ENCODE measurements around the gene CCDC170.

CCDC170 gene

DNA sequence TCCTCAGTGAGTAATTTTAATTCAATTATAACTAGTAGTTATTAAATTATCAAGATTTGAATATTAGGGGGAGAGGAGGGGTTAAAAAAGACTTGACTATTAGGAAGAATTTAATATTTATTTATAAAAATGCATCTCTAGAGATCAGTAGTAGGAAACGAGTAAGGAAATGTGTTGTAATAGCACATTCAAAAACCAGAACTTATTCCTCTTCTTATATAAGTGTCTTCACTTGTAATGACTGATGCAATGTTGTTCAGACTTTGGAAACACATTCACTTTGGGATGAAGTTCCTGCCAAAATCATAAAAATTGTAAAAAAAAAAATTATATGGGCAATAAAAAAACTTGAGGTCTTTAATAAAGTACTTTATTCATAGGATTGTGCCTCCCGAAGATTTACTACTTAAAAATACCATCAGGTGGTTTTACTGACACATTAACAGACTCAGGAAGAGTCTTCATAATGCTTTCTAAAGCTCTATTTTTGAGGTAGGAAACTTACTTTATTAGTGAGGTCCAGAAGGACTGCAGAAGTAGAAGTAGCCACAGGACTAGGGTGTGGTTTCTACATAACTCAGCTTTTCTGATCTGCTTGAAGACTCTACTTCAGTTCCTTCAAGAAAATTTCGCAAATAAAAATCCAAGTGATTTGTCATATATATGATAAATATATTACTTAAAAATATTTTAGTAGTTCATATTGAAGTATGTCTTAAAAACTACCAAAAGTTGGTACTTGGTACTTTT, 59.8 kb downstream of the CCDC170 start:
- TF ChIP-seq, protein P1, sequence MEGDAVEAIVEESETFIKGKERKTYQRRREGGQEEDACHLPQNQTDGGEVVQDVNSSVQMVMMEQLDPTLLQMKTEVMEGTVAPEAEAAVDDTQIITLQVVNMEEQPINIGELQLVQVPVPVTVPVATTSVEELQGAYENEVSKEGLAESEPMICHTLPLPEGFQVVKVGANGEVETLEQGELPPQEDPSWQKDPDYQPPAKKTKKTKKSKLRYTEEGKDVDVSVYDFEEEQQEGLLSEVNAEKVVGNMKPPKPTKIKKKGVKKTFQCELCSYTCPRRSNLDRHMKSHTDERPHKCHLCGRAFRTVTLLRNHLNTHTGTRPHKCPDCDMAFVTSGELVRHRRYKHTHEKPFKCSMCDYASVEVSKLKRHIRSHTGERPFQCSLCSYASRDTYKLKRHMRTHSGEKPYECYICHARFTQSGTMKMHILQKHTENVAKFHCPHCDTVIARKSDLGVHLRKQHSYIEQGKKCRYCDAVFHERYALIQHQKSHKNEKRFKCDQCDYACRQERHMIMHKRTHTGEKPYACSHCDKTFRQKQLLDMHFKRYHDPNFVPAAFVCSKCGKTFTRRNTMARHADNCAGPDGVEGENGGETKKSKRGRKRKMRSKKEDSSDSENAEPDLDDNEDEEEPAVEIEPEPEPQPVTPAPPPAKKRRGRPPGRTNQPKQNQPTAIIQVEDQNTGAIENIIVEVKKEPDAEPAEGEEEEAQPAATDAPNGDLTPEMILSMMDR (IDR thresholded peaks at IDR 0.05): no peak

DNA sequence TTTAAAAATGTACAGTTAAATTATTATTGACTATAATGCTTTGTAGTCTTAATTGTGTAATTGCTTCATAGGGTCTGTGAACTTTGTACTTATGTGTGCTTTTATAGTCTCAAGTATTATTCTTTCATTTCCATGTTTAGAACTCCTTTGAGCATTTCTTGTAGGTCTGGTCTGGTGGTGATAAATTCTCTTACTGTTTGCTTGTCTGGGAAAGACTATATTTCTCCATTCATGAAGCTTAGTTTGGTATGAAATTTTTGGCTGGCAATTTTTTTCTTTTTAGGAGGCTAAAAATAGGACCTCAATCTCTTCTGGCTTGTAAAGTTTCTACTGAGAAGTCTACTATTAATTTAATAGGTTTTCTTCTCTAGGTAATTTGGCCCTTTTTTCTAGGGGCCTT, 67.4 kb downstream of the CCDC170 start:
- TF ChIP-seq, protein P1 (IDR thresholded peaks at IDR 0.05): no peak

DNA sequence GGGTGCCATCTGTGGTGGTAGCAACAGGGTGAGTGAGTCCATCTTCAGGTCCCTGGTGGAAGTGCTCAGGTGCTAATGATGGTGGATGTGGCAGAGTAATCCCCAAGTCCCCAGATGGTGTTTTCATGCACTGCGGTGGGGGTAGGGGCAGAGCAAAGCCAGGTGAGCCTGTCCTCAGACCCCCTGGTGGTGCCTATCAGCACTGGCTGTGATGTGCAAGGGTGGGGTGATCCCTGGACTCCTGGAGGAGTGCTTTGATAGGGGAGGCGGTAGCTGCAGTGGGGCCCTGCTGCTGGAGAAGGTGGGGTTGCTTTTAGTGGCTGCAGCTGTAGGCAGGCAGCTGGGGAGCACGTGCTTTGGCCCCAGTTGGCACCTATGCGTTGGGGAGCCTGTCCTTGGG, 70.8 kb downstream of the CCDC170 start:
- TF ChIP-seq, protein P1 (IDR thresholded peaks at IDR 0.05): no peak

DNA sequence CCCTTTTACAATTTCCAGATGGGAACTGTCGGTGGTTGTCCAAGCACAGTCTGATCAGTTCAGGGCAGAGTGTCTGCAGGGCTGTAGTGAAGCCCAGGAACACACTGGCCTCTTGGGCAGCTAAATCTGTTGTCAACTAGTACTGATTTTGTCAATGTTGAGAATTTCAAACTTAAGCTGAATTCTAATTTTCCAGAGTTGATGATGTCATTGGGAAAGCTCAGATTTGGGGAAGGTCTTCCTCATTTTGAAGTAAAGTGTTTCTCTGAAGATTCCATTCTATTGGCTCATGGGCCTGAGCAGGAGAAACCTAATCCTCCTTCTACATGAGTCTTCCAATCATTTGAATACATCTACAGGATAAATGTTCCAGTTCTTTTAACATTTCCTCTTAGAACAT, 72.1 kb downstream of the CCDC170 start:
- TF ChIP-seq, protein P1 (IDR thresholded peaks at IDR 0.05): no peak

DNA sequence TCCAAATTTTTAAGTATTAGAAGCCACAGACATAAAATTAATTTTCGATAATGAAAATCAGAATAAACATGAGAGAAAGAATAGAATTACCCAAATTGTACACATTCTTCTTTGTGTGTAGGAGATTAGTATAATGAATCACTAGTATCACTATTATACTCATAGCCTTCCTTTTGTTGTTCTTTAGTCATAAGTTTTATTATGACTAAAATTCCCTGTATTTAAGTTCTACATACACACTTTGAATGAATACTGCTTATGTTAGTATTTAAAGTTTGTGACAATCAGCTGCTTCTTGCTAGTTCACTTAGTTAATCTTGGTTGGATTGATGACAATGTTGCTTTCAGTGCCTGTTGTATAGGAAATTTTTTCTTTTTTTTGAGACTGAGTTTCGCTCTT, 72.7 kb downstream of the CCDC170 start:
- TF ChIP-seq, protein P1 (IDR thresholded peaks at IDR 0.05): no peak

DNA sequence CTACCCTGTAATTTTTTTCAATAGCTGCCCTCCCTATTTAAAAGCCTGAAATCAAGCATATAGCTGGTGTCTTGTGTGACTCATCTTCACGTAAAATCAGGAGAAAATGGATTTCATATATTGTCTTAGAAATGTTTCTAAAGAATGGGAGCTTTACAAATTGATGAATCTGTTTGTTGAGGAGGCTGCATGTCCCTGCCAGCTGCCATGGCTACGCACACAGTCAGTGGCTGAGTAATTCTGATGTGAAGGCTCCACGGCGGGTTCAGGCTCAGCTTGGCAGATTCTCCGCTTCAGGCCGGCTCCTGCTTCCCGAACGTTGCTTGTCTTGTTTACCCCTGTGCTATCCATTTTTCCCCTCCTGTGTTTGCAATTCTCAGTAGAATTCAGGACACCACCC, 82.8 kb downstream of the CCDC170 start:
- TF ChIP-seq, protein P1 (IDR thresholded peaks at IDR 0.05): no peak

DNA sequence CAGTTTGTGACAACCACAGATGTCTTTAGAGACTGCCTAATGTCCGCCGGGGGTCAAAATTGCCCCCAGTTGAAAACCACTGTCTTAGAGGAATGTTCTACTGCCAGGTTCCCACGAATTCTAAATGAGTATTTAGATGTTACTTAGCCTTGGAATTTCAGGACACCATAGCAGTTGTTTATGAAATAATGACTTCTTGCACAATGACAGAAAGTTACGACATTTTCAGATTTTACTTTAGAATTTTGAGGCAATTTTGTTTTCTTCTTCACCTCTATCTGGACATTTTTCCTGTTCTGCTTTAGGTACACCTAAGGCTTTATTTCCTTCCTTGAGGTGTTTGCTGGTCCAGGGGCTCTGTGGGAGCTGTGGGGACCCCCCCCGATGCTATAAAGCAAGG, 83.4 kb downstream of the CCDC170 start:
- TF ChIP-seq, protein P1 (IDR thresholded peaks at IDR 0.05): no peak

DNA sequence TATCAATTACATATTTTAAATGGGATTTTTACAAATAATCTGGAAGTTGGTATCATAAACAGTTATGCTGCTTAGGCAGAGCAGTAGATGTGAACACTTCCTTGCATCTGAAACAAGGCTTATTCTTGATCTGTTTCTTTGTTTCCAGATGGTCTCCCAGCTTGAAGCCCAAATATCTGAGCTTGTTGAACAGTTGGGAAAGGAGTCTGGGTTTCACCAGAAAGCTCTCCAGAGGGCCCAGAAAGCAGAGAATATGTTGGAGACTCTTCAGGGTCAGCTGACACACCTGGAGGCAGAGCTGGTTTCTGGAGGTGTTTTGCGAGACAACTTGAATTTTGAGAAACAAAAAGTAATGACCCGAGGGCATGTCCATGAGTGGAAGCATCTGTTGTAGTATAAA, 91.9 kb downstream of the CCDC170 start:
- TF ChIP-seq, protein P1 (IDR thresholded peaks at IDR 0.05): no peak

Data from LNCAP (cell line).